GM12878 (cell line): ENCODE results near the gene CAPS. TPM values are rescaled to one million over a fixed set of nuclear protein-coding genes. Genes with fewer than 3 reads are reported as not detected.

Source experiments
- ATAC-seq: fragments of 200-7000 bp; cut with Tn5 transposase; 3 replicates; pipeline ENCODE4 v1.9.1; 2020; ENCODE audit warnings: mild to moderate bottlenecking, moderate library complexity
- BruUV-seq: library from RNA; stranded (reverse); fragments of 400-500 nt; replicated peaks from 2 replicates; lab custom pipeline; 2021; lab: Mats Ljungman, UMichigan
- CTCF ChIA-PET: fragments of 300-600 bp; sonication (Branson Sonifier 250); formaldehyde crosslinking; extraction: SDS; loops from one replicate; lab custom pipeline; 2021; ENCODE audit warnings: inconsistent platforms; lab: Yijun Ruan, JAX
- POLR2A ChIA-PET: fragments of 350-600 bp; formaldehyde crosslinking; extraction: SDS; loops from one replicate; lab custom pipeline; 2021; ENCODE audit warnings: inconsistent platforms; lab: Charles Lee
- RAD21 ChIA-PET: fragments of 300-600 bp; sonication (Branson Sonifier 250); formaldehyde crosslinking; loops from one replicate; lab custom pipeline; 2023; ENCODE audit warnings: antibody characterized with exemption; ENCODE audit not compliant: unreplicated experiment; lab: Charles Lee
- SMC1A ChIA-PET: fragments of 300-600 bp; sonication (Branson Sonifier 250); formaldehyde crosslinking; loops from one replicate; lab custom pipeline; 2023; ENCODE audit not compliant: unreplicated experiment, uncharacterized antibody; lab: Charles Lee
- DNase-seq: peaks from one replicate; pipeline ENCODE4 v3.0.0-alpha.2; 2011; ENCODE audit warnings: low read depth, low spot score
- FAIRE-seq: peaks from 3 replicates; lab custom pipeline; 2011; peaks lifted over from hg19 to GRCh38; lab: Jason Lieb, UNC
- H2AFZ ChIP-seq: 2 replicates; pipeline ENCODE4 v1.6.0; 2011; ENCODE audit warnings: low read depth, low read length, control low read depth; ENCODE audit not compliant: control insufficient read depth
- H3K27ac ChIP-seq: 2 replicates; pipeline ENCODE4 v1.5.1; 2011; ENCODE audit warnings: control low read depth; ENCODE audit not compliant: control insufficient read depth, insufficient read depth
- H3K27me3 ChIP-seq, 2 experiments: replicated peaks in 1 of 2; 2 replicates each; pipeline versions ENCODE4 v1.6.0 to v1.6.1; 2011; ENCODE audit warnings: low read length in 1 of 2; ENCODE audit not compliant: control insufficient read depth in 2 of 2, insufficient read depth in 2 of 2
- H3K36me3 ChIP-seq, 2 experiments: 2 replicates each; pipeline ENCODE4 v1.5.1; 2011; ENCODE audit warnings: low read length in 1 of 2; ENCODE audit not compliant: control insufficient read depth in 2 of 2, insufficient read depth in 2 of 2
- H3K4me1 ChIP-seq: 2 replicates; pipeline ENCODE4 v1.6.1; 2011; ENCODE audit warnings: mild to moderate bottlenecking, low read length, moderate library complexity, mixed read lengths; ENCODE audit not compliant: control insufficient read depth, insufficient read depth
- H3K4me2 ChIP-seq: 2 replicates; pipeline ENCODE4 v1.6.0; 2011; ENCODE audit warnings: control low read depth; ENCODE audit not compliant: control insufficient read depth, insufficient read depth
- H3K4me3 ChIP-seq: fragments of 200-600 bp; sonication (generic); 2 replicates; pipeline ENCODE4 v1.5.1; 2016
- H3K79me2 ChIP-seq: 2 replicates; pipeline ENCODE4 v1.6.0; 2011; ENCODE audit warnings: low read length; ENCODE audit not compliant: control insufficient read depth, insufficient read depth
- H3K9ac ChIP-seq: 2 replicates; pipeline ENCODE4 v1.8.0; 2011; ENCODE audit warnings: low read length, control low read depth, mixed read lengths; ENCODE audit not compliant: control insufficient read depth, insufficient read depth
- H3K9me3 ChIP-seq: replicated peaks from 3 replicates; pipeline ENCODE4 v1.5.1; 2011; ENCODE audit warnings: mild to moderate bottlenecking, low read length; ENCODE audit not compliant: control insufficient read depth, insufficient read depth
- H4K20me1 ChIP-seq: 2 replicates; pipeline ENCODE4 v1.6.0; 2011; ENCODE audit not compliant: control insufficient read depth, insufficient read depth
- CBX3 ChIP-seq: fragments of 200-600 bp; sonication (generic); IDR thresholded peaks from 2 replicates; pipeline ENCODE4 v1.6.1; 2016; ENCODE audit warnings: low read depth, borderline replicate concordance
- CHD4 ChIP-seq: fragments of 200-600 bp; sonication (generic); IDR thresholded peaks from 2 replicates; pipeline ENCODE4 v1.6.1; 2016; ENCODE audit warnings: mild to moderate bottlenecking
- GABPA ChIP-seq: IDR thresholded peaks from 2 replicates; pipeline ENCODE4 v1.6.1; 2014; ENCODE audit warnings: antibody characterized with exemption, low read depth, mild to moderate bottlenecking, inconsistent platforms
- HCFC1 ChIP-seq: fragments of 150-350 bp; IDR thresholded peaks from 2 replicates; pipeline ENCODE4 v1.6.1; 2014; ENCODE audit warnings: low read length
- IRF5 ChIP-seq: fragments of 450-650 bp; IDR thresholded peaks from 2 replicates; pipeline ENCODE4 v1.6.1; 2017; ENCODE audit warnings: borderline replicate concordance
- RFX5 ChIP-seq: IDR thresholded peaks from 2 replicates; pipeline ENCODE4 v1.6.1; 2011; ENCODE audit warnings: low read depth, low read length, improper control_type of control experiment
- STAT1 ChIP-seq: fragments of 450-650 bp; conservative IDR thresholded peaks from 2 replicates; pipeline ENCODE4 v1.6.1; 2014; ENCODE audit warnings: antibody characterized with exemption, mild to moderate bottlenecking
- ZNF207 ChIP-seq: fragments of 450-650 bp; IDR thresholded peaks from 2 replicates; pipeline ENCODE4 v1.6.1; 2014; ENCODE audit warnings: antibody characterized with exemption, mild to moderate bottlenecking, borderline replicate concordance
- ZNF217 ChIP-seq: fragments of 450-650 bp; IDR thresholded peaks from 2 replicates; pipeline ENCODE4 v1.6.1; 2017; ENCODE audit warnings: antibody characterized with exemption, mild to moderate bottlenecking
- ZNF384 ChIP-seq: IDR thresholded peaks from 2 replicates; pipeline ENCODE4 v1.6.1; 2012; ENCODE audit warnings: low read depth, mild to moderate bottlenecking, low read length, improper control_type of control experiment, borderline replicate concordance
- ZNF687 ChIP-seq: fragments of 450-650 bp; IDR thresholded peaks from 2 replicates; pipeline ENCODE4 v1.6.1; 2017; ENCODE audit warnings: mild to moderate bottlenecking, moderate library complexity
- WGBS: methylation state at CpG from one replicate; pipeline ENCODE4 v1.1.6; 2016; ENCODE audit warnings: low lambda C conversion rate; ENCODE audit not compliant: insufficient replicate concordance, insufficient coverage; ENCODE audit errors: missing lambda C conversion rate; 5-methylcytosine and 5-hydroxymethylcytosine counted together
- in situ Hi-C: fragments of 300-500 bp; cut with MboI; formaldehyde crosslinking; loops from 9 replicates; pipeline ENCODE4 v1.14.3; 2018; ENCODE audit warnings: mixed read lengths
- intact Hi-C: fragments of 100-400 bp; cut with micrococcal nuclease; formaldehyde crosslinking; loops from one replicate; pipeline ENCODE4 v1.14.2; 2022; ENCODE audit not compliant: unreplicated experiment
- polyA plus RNA-seq, 11 experiments: library from polyadenylated mRNA; depleted of rRNA in 4 of 11; unstranded in 6 of 11; stranded (reverse) in 5 of 11; fragments of >200 nt; fragmentation: Nextera tagmentation in 4 of 11; fragmentation: Illumina TruSeq in 1 of 11; extraction: Ambion mirVana in 4 of 11; extraction: Trizol in 1 of 11; gene quantifications; 1 replicate in 1 of 11; 2 replicates in 10 of 11; pipeline versions ENCODE4 v1.2.1 to v1.2.3, GENCODE V29; 2011 to 2016; ENCODE audit warnings: inconsistent platforms in 2 of 11, missing spikeins in 2 of 11, low read depth in 1 of 11
- total RNA-seq, 4 experiments: library from RNA; depleted of rRNA in 3 of 4; stranded (reverse); fragments of >200 nt in 3 of 4; fragmentation: Illumina TruSeq in 1 of 4; extraction: Trizol in 1 of 4; gene quantifications; 2 replicates each; pipeline versions ENCODE4 v1.2.1 to v1.2.3, GENCODE V29; 2013 to 2021
- TF ChIP-seq, protein P1 (sequence below): fragments of 450-650 bp; IDR thresholded peaks from 2 replicates; pipeline ENCODE4 v1.6.1; 2014; ENCODE audit warnings: mild to moderate bottlenecking
- TF ChIP-seq, protein P2 (sequence below): fragments of 450-650 bp; IDR thresholded peaks from 2 replicates; pipeline ENCODE4 v1.6.1; 2016; ENCODE audit warnings: mild to moderate bottlenecking

The CAPS gene
- total and polyA plus RNA-seq, 10 of the 15 experiments (the other 5 are each of a cell fraction or from before 2014, with no cell fraction given), result 0.09 to 6.9 (median 2.9) TPM

DNA sequence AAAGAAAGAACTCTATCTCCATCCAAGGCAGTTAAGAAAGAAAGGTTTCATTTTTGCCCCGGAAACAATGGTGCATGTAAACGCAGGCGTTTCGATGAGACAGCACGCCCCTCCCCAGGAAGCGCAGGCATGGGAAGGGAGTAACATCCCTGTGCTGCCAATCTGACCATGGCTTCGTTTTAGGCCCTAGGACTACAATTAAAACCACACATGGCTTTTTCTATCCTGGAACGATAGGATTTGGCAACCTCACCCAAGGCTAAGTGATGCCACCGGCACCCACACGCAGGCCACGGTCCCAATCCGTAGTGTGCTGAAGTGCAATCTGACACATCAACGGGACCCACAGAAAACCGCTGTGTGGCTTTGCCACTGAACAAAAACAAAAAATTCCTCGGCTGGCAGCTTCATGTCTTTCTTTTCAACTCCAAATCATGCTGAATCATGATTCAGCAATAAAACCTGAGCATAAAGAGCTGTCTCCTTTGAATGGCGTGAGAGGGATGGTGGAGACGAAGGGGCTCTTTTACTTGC, 39.7 kb downstream of the CAPS start:
- FAIRE-seq (no peak), DNase-seq (no peak), ATAC-seq (no peak)
- no peaks in the 10 kb centered on the region for H3K9me3 ChIP-seq
- no peaks in the 10 kb centered on the region for H3K27me3 ChIP-seq
- no peak overlapping the region for H3K27ac ChIP-seq
- H3K9ac ChIP-seq, result no peak overlapping the region
- WGBS, result 94% methylated on average over 17 of the region's 17 CpGs
- TF ChIP-seq IRF5, result no peak
- TF ChIP-seq CHD4, result no peak
- TF ChIP-seq ZNF207, result no peak
- TF ChIP-seq CBX3, result no peak
- TF ChIP-seq HCFC1, result no peak
- no peak for TF ChIP-seq ZNF217
- no peak for TF ChIP-seq ZNF384
- no peak for TF ChIP-seq RFX5
- TF ChIP-seq, protein P1, sequence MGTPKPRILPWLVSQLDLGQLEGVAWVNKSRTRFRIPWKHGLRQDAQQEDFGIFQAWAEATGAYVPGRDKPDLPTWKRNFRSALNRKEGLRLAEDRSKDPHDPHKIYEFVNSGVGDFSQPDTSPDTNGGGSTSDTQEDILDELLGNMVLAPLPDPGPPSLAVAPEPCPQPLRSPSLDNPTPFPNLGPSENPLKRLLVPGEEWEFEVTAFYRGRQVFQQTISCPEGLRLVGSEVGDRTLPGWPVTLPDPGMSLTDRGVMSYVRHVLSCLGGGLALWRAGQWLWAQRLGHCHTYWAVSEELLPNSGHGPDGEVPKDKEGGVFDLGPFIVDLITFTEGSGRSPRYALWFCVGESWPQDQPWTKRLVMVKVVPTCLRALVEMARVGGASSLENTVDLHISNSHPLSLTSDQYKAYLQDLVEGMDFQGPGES, result no peak
- no peak for TF ChIP-seq ZNF687
- no peak for TF ChIP-seq STAT1
- TF ChIP-seq, protein P2, sequence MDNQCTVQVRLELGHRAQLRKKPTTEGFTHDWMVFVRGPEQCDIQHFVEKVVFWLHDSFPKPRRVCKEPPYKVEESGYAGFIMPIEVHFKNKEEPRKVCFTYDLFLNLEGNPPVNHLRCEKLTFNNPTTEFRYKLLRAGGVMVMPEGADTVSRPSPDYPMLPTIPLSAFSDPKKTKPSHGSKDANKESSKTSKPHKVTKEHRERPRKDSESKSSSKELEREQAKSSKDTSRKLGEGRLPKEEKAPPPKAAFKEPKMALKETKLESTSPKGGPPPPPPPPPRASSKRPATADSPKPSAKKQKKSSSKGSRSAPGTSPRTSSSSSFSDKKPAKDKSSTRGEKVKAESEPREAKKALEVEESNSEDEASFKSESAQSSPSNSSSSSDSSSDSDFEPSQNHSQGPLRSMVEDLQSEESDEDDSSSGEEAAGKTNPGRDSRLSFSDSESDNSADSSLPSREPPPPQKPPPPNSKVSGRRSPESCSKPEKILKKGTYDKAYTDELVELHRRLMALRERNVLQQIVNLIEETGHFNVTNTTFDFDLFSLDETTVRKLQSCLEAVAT, result no peak
- no peak for TF ChIP-seq GABPA
- H3K79me2 ChIP-seq, result peaks cover 58% of the 10 kb centered on the region
- RAD21 ChIA-PET, result interaction anchor here (1.6 kb wide), 1 partner anchor 14 kb away, joined by 3 read pairs; no protein-coding TSS in a partner anchor
- in situ Hi-C loops (no loop called here), intact Hi-C loops (no loop called here)
- H3K36me3 ChIP-seq, result peaks cover 6 to 15% of the 10 kb centered on the region in 2 experiments; a peak in 3 of 4 replicates
- CTCF ChIA-PET, result interaction anchor here (1.0 to 4.0 kb wide), 2 partner anchors 14 to 69 kb away, joined by 3 to 16 read pairs; no protein-coding TSS in a partner anchor
- H3K4me1 ChIP-seq, result peaks cover 22% of the 10 kb centered on the region
- POLR2A ChIA-PET, result no interaction called here
- H3K4me2 ChIP-seq, result no peak overlapping the region
- no peak overlapping the region for H2AFZ ChIP-seq
- SMC1A ChIA-PET, result no interaction called here
- no peak overlapping the region for H3K4me3 ChIP-seq
- no peaks in the 10 kb centered on the region; the same call in none of the 2 replicates for H4K20me1 ChIP-seq
- no TSS peak for BruUV-seq
